Omental fat pad (tissue), 4 donors: ENCODE data around the gene SH3GLB2. TPM values are rescaled to one million over a fixed set of nuclear protein-coding genes. Genes with fewer than 3 reads are reported as not detected.
A peak's percentile ranks its signal among the peaks of the same experiment; 100 is the strongest.

Experiments used
- ATAC-seq: fragments of 150-250 bp; one replicate; pipeline ENCODE4 v1.9.1; 2016; ENCODE audit warnings: mild to moderate bottlenecking, moderate library complexity; ENCODE audit not compliant: low FRiP score
- DNase-seq: peaks from one replicate; pipeline ENCODE4 v3.0.0-alpha.2; 2019; ENCODE audit warnings: low spot score
- total RNA-seq, 4 donors: library from RNA; depleted of rRNA; stranded (reverse); fragments of >200 nt; gene quantifications; one replicate each; pipeline ENCODE4 v1.1.0, GENCODE V29; 2016
- TF ChIP-seq, protein P1 (sequence below), 3 donors: fragments of 450-650 bp; IDR thresholded peaks; one replicate each; pipeline ENCODE4 v1.5.1; 2016 to 2017; ENCODE audit warnings: antibody characterized with exemption in 3 of 3, mild to moderate bottlenecking in 3 of 3, moderate library complexity in 2 of 3

The SH3GLB2 gene
- total RNA-seq, 4 donors from 2014 or later, result 55.5 to 75.5 (median 65.1) TPM

DNA sequence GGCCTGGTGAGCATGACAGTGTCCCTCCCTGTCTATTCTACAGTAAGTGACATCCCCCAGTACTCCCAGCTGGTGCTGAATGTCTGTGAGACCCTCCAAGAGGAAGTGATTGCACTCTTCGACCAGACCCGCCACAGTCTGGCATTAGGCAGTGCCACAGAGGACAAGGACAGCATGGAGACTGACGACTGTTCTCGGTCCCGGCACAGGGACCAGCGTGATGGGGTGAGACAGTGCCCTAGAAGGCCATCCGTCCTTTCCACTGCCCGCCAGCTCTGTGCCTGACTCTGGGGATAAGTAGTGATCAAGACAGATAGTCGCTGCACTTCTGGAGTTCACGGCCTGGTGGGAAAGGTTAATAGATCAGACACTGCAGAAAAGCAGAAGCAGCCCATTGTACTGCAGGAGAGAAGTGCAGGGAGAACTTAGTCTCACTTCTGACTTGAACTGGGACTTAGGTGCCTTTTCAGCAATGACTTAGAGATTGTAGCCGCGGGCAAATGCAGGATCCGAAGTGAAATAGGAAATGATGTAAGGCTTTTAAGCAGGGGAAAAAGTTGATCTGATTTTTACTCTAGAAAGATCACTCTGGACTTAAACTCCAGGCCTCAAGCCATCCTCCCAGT lies 28.4 kb downstream of the SH3GLB2 start:
- no peak for DNase-seq
- TF ChIP-seq, protein P1, sequence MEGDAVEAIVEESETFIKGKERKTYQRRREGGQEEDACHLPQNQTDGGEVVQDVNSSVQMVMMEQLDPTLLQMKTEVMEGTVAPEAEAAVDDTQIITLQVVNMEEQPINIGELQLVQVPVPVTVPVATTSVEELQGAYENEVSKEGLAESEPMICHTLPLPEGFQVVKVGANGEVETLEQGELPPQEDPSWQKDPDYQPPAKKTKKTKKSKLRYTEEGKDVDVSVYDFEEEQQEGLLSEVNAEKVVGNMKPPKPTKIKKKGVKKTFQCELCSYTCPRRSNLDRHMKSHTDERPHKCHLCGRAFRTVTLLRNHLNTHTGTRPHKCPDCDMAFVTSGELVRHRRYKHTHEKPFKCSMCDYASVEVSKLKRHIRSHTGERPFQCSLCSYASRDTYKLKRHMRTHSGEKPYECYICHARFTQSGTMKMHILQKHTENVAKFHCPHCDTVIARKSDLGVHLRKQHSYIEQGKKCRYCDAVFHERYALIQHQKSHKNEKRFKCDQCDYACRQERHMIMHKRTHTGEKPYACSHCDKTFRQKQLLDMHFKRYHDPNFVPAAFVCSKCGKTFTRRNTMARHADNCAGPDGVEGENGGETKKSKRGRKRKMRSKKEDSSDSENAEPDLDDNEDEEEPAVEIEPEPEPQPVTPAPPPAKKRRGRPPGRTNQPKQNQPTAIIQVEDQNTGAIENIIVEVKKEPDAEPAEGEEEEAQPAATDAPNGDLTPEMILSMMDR (IDR thresholded peaks at IDR 0.05), result no peak
- no peak for ATAC-seq

DNA sequence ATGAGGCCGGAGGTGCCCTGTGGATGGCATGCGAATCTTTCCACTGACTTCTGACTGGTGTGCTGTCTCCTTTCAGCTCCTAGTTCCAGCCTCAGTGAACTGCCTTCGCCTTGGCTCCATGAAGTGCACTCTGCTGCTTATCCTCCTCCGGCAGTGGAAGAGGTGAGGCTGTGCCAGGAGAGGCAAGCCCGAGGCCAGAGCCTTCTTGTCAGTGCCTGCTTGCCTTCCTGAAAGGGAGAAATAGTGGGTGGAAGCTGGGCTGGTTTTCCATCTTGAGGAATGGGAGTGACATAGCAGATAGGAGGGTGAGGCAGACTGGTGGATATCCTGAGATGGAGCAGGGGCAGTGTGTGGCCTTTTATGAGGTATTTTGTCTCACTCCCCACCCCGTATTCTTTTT lies 29.7 kb downstream of the SH3GLB2 start:
- TF ChIP-seq, protein P1 (IDR thresholded peaks at IDR 0.05), result no peak
- DNase-seq (no peak), ATAC-seq (no peak)

DNA sequence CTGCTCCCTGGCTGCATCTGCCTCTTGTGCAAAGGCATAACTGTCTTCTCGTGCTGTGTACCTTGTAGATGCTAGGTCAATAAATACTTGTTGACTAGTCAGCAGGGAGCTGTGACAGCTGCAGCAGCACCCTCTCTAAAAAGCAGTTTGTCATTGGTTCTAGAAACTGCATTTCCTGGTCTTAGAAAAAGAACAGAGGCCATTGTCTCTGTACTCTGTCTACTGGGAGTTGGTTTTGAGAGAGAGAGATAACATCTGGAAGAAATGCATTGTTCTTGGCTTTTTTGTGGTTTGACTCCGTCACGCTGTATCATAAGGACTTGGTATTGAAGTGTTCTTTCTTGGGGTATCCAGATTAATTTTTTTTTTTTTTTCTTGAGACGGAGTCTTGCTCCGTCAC lies 32.3 kb downstream of the SH3GLB2 start:
- TF ChIP-seq, protein P1 (IDR thresholded peaks at IDR 0.05), result no peak
- DNase-seq (no peak), ATAC-seq (no peak)

DNA sequence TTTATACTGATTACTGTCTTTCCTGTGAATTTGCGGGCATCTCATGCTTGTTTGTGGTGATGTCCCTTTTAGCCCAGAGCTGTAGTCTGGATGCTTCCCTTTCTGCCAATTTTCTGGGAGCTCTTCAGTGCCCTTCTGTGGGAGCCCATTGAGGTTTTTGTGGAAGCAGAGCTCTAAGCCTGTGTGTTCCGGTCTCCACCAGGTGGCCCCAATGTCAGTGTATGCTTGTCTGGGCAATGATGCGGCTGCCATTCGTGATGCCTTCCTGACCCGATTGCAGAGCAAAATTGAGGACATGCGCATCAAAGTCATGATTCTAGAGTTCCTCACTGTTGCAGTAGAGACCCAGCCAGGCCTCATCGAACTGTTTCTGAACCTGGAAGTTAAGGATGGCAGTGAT lies 35.1 kb downstream of the SH3GLB2 start:
- no peak for DNase-seq
- ATAC-seq, result no peak
- TF ChIP-seq, protein P1 (IDR thresholded peaks at IDR 0.05), result no peak

DNA sequence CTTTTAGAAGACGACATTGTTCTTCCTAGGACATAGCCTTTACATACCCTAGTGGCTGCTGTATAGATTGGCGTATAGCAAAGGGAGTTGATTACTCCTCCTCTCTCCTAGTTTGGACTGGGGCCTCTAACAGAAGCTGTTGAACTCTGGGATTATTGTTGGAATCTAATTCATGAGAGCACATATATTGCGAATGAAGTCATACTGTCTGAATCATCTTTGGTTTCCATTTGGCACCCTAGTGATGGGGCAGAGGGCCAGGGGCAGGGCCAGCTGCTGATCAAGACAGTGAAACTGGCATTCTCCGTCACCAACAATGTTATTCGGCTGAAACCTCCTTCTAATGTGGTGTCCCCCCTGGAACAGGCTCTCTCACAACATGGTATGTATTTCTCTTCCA lies 40.3 kb downstream of the SH3GLB2 start:
- peak; percentile 65 for ATAC-seq
- TF ChIP-seq, protein P1 (IDR thresholded peaks at IDR 0.05), result no peak
- no peak for DNase-seq

DNA sequence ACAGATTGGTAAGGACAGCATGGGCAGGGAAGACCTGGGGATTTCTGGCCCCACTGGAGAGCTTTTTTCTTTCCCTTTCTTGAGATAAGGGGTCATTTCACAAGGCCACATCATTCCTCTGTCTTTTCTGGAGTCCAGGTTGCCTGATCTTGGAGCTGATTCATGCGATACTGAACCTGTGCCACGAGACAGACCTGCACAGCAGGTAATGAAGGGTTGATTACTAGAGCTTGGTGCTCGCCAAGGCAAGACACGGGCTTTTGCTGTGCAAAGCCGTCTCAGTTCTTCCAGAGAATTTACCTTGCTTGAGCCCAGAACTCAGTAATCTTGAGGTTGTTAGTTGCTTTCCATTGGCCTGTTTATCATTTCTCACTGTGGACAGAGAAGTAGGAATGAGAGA lies 41.5 kb downstream of the SH3GLB2 start:
- TF ChIP-seq, protein P1 (IDR thresholded peaks at IDR 0.05), result no peak
- no peak for ATAC-seq
- no peak for DNase-seq

DNA sequence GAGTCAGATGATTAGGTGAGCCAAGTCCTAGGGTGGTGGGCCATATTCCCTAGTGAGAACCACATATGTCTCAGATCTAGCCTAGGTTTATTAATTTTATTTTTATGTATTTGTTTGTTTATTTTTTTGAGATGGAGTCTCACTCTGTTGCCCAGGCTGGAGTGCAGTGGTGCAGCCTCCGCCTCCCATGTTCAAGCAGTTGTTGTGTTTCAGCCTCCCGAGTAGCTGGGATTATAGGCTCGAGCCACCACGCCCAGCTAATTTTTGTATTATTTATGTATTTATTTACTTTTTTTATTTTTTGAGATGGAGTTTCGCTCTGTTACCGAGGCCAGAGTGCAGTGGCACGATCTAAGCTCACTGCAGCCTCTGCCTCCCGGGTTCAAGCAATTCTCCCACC lies 44.6 kb downstream of the SH3GLB2 start:
- ATAC-seq (no peak), DNase-seq (no peak)
- TF ChIP-seq, protein P1 (IDR thresholded peaks at IDR 0.05), result no peak
